H1 (cell line): Measurements from ENCODE around the gene FADS2. TPM values are rescaled to one million over a fixed set of nuclear protein-coding genes. Genes with fewer than 3 reads are reported as not detected.

Experiments
- microRNA counts: library from miRNA; unstranded; fragments of <30 nt; microRNA quantifications from one replicate; lab custom pipeline; 2015
- microRNA-seq, 2 experiments: library from miRNA; unstranded; fragments of <30 nt; microRNA quantifications; one replicate each; pipeline versions ENCODE4 to v1.2.0, GENCODE V29; 2016 to 2020; ENCODE audit warnings: borderline microRNAs expressed in 2 of 2, borderline number of aligned reads in 2 of 2, borderline replicate concordance in 1 of 2
- polyA plus RNA-seq, 7 experiments: library from polyadenylated mRNA; depleted of rRNA in 3 of 7; stranded (reverse) in 5 of 7; unstranded in 2 of 7; fragments of >200 nt in 5 of 7; fragments of 200-250 nt in 2 of 7; gene quantifications; 1 replicate in 5 of 7; 2 replicates in 1 of 7; 4 replicates in 1 of 7; pipeline versions ENCODE4 v1.2.1 to v1.2.3, GENCODE V29; 2011 to 2013; ENCODE audit warnings: missing spikeins in 2 of 7, mixed read lengths in 2 of 7
- small RNA-seq: library from polyadenylated mRNA; stranded (forward); fragments of <200 nt; extraction: miRNeasy Mini kit (QIAGEN cat#:217004); gene quantifications from one replicate; pipeline ENCODE3, GENCODE V24; 2013; ENCODE audit not compliant: insufficient read depth
- total RNA-seq: library from RNA; stranded (reverse); fragmentation: NEBNext Ultra II Directional; extraction: Animal tissue kit (Norgen Biotek cat#: 25700); gene quantifications from 2 replicates; pipeline ENCODE4 v1.2.1, GENCODE V29; 2021

Gene FADS2
- total and polyA plus RNA-seq, 2 of the 8 experiments (the other 6 are each of a cell fraction or from before 2014, with no cell fraction given): 499 to 701 TPM

MicroRNA genes within 50 kb of the gene (microRNA counts, 767-probe panel; counts per million panel counts)
- microRNA hsa-miR-1908 (lab: Ali Mortazavi, UCI) (879 counts per million, percentile 95 among the panel's probes with 10 or more counts), microRNA hsa-miR-611 (lab: Ali Mortazavi, UCI) (879 counts per million, percentile 95 among the panel's probes with 10 or more counts)

Small RNA genes within 50 kb of the gene (microRNA-seq; reads per million reads assigned to microRNA genes)
- gene MIR6746: 0.23 to 0.41 reads per million in 2 experiments

Small RNA genes within 50 kb of the gene (small RNA-seq; reads per million reads assigned to genes)
- not detected for gene MIR6746

Other genes starting within 250 kb of the FADS2 start
- gene SYT7, start 247.2 kb upstream of the FADS2 start, total RNA-seq: 10.5 and 10.6 TPM in 2 replicates
- gene SYT7, start 247.2 kb upstream of the FADS2 start, polyA plus RNA-seq (2011; rRNA removed): 9.6 and 14.4 TPM in 2 replicates
- gene DAGLA, start 147.9 kb upstream of the FADS2 start, total RNA-seq: 6.4 and 6.6 TPM in 2 replicates
- gene DAGLA, start 147.9 kb upstream of the FADS2 start, polyA plus RNA-seq (2011; rRNA removed): 3.6 and 5.3 TPM in 2 replicates
- gene MYRF, start 75.7 kb upstream of the FADS2 start, total RNA-seq: 6.0 TPM in 2 replicates
- 6.1 and 7.6 TPM in 2 replicates for gene MYRF, start 75.7 kb upstream of the FADS2 start, polyA plus RNA-seq (2011; rRNA removed)
- 186 and 191 TPM in 2 replicates for gene TMEM258, start 35.7 kb upstream of the FADS2 start, total RNA-seq
- 622 and 759 TPM in 2 replicates for gene TMEM258, start 35.7 kb upstream of the FADS2 start, polyA plus RNA-seq (2011; rRNA removed)
- gene FEN1, start 35.4 kb upstream of the FADS2 start, total RNA-seq: 84.5 and 86.1 TPM in 2 replicates
- 52.6 and 52.9 TPM in 2 replicates for gene FEN1, start 35.4 kb upstream of the FADS2 start, polyA plus RNA-seq (2011; rRNA removed)
- gene FADS1, start 11.3 kb upstream of the FADS2 start, total RNA-seq: 115 and 116 TPM in 2 replicates
- gene FADS1, start 11.3 kb upstream of the FADS2 start, polyA plus RNA-seq (2011; rRNA removed): 141 and 160 TPM in 2 replicates
- gene FADS3, start 63.2 kb downstream of the FADS2 start, total RNA-seq: 40.2 and 43.8 TPM in 2 replicates
- gene FADS3, start 63.2 kb downstream of the FADS2 start, polyA plus RNA-seq (2011; rRNA removed): 76.3 and 113 TPM in 2 replicates
- gene RAB3IL1, start 89.3 kb downstream of the FADS2 start, total RNA-seq: 5.7 and 6.8 TPM in 2 replicates
- gene RAB3IL1, start 89.3 kb downstream of the FADS2 start, polyA plus RNA-seq (2011; rRNA removed): 7.9 and 10.8 TPM in 2 replicates
- 0.22 and 0.23 TPM in 2 replicates for gene BEST1, start 122.1 kb downstream of the FADS2 start, total RNA-seq
- gene BEST1, start 122.1 kb downstream of the FADS2 start, polyA plus RNA-seq (2011; rRNA removed): 0.62 and 1.4 TPM in 2 replicates
- gene FTH1, start 139.3 kb downstream of the FADS2 start, total RNA-seq: 1,461 and 1,535 TPM in 2 replicates
- gene FTH1, start 139.3 kb downstream of the FADS2 start, polyA plus RNA-seq (2011; rRNA removed): 895 and 1,153 TPM in 2 replicates